HG03432 (cell line): ENCODE results near the gene TNFAIP8L3.
"Not testable (repeated sequence)": the region's sequence is repeated elsewhere in the genome, so short reads cannot be mapped to it uniquely, and the experiment has no call there.

Experiments used
- ATAC-seq: cut with Tn5 transposase; IDR thresholded peaks from one replicate; pipeline ENCODE4 v1.9.1; 2021; ENCODE audit warnings: mild to moderate bottlenecking, moderate library complexity; ENCODE audit not compliant: unreplicated experiment

TNFAIP8L3 gene

GRCh38 chr15:51094606-51095569 lies at the start of gene TNFAIP8L3:
TNFAIP8L3 (minus strand) TSS chr15:51094906; CDS start chr15:51094595, 311 bp downstream.
- ATAC-seq, result peak; percentile 37

DNA sequence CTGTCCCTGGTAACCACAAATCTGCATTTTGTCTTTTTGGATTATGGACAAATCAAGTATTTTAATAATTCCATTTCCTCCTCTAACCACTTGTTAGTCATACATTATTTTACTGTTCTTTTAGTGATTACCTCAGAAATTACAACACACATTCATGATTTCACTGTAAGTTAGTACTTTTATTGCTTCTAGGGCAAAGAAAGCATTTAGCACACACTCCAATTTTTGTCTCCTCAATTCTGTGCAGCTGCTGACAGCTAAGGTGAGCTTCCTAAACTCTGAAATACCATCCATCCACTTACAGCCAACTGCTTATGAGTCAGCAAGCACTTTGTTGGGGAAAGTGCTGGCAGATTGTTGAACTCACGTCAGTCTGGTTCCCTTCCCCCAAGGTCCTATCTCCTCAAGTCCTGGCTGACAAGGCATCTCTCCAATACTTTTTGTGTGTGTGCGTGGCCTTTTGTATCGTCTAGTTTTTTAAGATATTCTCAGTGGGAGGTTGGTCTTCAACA lies 49.4 kb upstream of the TNFAIP8L3 start:
- ATAC-seq, result no peak

DNA sequence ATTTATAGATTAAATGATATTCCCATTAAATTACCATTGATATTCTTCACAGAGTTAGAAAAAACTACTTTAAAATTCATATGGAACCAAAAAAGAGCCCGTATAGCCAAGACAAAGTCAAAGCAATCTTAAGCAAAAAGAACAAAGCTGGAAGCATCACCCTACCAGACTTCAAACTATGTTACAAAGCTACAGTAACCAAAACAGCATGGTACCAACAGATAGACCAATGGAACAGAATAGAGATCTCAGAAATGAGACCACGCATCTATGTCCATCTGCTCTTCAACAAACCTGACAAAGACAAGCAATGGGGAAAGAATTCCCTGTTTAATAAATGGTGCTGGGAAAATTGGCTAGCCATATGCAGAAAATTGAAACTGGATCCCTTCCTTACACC lies 45.6 kb upstream of the TNFAIP8L3 start:
- ATAC-seq, result not testable (repeated sequence)

DNA sequence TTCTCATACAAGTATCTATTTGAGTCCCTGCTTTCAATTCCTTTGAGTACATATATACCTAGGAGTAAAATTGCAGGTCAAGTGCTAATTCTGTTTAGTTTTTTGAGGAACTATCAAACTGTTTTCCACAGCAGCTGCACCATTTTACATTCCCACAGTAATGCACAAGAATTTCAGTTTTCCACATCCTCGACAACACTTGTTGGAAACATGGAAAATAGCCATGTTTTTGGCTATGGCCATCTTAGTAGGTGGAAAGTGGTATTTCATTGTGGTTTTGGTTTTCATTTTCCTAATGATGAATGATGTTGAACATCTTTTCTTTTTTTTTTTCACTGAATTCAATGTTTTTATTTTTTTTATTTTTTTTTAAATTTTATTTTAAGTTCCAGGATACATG lies 44.4 kb upstream of the TNFAIP8L3 start:
- no peak for ATAC-seq

DNA sequence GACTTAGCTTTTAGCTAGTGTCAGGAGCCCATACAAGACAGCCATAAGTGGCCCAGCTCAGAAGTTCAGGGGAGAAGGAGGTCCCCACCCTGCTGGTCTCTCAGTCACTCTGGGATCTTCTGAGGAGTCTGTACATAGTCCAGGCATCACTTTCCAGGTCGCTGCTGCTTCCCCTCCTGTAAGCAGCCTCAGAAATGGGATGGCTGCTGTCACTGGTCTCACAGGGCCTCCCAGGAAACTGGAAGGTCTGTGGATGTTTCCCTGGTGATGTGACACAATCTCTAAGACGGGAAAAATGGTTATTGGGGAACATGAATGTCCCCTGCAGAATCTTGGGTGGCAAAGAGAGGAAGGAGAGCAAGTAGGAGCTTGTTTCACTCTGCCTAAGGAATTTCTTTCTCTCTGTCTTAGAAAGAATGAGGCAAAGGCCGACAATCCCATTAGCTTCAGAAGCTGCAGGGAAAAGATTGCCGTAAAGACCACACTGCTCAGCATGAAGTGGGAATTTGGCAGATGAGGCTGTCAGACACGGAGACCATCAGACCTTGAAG lies 43.2 kb upstream of the TNFAIP8L3 start:
- ATAC-seq, result no peak

- ATAC-seq, result no peak
These were observed 42.3 kb upstream of the TNFAIP8L3 start for GRCh38 chr15:51137024-51137423.

- ATAC-seq, result no peak
These were observed 40.6 kb upstream of the TNFAIP8L3 start for GRCh38 chr15:51135276-51135675.

GRCh38 chr15:51134416-51135199 lies 39.9 kb upstream of the TNFAIP8L3 start:
- ATAC-seq, result no peak

GRCh38 chr15:51133140-51133765 lies 38.5 kb upstream of the TNFAIP8L3 start:
- no peak for ATAC-seq

DNA sequence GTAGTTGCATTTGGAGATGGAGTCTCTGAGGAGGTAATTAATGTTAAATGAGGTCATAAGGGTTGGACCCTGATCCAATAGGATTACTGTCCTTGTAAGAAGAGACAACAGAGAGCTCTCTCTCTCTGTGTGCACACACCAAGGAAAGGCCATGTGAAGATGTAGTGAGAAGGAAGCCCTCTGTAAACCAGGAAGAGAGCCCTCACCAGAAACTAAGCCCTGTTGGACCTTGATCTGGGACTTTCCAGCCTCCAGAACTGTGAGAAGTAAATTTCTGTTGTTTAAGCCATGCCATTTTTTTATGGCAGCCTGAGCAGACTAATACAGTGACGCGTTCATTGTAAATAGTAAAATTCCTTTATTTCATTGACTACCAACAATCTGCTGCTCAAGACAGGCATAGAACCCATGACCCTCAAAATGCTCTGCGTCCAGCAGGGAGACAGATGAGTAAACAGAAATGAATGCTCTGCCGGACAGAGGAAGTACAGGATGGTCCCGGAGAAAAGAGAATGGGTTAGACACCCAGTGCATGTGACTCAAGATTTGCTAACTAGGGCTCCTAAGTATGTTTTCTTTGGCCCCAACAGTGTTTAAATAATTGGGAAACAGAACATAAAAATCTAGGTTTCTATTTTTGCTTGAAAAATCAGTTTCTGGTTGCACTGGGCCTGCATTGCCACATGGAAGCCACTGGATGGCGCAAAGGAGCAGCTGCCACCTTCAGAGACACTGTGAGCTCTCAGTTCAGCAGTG lies 37.9 kb upstream of the TNFAIP8L3 start:
- no peak for ATAC-seq

DNA sequence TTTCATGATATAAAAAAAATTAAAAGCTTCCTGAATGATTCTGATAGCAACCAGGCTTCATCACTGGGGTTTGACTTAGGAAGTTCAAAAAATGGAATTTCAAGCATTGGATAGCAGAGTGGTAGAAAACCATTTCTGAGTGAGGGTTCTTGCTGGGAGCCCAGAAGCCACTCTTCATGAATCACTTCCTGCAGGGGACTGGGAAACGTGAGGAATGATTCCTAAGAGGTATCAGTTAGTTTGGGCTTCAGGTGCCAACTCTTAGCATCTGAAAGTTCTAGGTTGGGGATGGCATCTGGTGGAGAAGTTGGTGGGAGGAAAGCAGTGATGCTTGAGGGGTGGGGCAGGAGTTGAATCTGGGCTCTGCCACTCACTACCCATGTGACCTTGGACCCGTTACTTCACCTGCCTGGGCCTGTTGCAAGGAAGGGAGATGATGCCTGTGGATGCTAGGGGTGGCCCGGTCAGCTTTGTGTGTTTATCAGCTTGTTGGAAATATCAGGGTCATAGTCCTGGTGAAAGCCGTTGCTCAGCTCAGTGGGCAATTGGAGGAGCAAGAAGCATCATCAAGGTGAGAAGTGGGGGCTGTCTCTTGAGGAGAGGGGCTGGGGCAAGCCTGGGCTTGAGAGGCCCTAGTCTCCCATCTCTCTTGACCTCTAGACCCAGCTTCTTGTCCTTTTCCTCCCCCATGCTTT lies 37.0 kb upstream of the TNFAIP8L3 start:
- ATAC-seq, result no peak

DNA sequence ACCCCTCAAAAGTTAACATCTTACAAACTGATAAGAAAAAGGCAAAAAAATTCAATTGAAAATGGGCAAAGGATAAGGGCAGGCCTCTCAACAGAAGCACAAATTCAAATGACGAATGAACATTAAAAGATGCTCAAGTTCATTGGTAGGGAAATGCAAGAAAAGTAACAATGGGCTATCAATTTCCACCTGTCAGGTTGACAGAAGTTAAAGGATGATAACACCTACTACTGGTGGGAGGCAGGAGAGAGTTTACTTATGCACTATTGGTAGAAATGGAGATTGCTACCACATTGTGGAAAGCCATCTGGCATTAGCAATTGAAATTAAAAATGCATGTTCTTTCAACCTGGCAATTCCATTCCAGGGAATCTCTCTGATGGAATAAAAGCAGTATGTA lies 35.6 kb upstream of the TNFAIP8L3 start:
- no peak for ATAC-seq

DNA sequence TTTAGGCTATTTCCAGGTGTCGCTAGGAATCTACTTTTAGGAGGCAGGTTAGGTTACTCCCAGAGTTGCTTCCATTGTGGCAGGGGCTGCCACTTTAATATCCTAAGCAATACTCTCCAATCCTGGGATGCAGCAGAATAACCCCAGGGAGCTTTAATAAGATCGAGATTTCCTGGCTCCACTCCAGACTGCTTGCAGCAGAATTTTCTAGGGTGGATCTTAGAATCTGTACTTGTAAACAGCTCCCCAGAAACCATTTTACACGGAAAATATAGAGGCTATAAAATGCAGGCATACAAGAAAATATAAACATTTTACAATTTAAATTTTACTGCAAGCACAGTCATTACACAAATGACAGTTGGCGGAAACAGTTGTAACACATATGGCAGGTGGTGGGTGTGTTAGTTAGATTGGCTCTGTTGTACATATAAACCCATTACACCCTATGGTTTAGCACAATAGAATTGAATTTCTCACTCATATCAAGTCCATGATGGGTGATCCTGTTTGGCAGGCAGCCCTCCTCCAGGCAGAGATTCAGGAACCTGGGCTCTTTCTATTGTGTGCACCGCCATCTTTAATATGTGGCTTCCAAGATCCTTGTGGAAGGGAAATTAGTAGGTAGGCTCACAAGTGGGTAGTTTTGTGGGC lies 35.0 kb upstream of the TNFAIP8L3 start:
- no peak for ATAC-seq

GRCh38 chr15:51128701-51129100 lies 34.0 kb upstream of the TNFAIP8L3 start:
- ATAC-seq, result no peak

DNA sequence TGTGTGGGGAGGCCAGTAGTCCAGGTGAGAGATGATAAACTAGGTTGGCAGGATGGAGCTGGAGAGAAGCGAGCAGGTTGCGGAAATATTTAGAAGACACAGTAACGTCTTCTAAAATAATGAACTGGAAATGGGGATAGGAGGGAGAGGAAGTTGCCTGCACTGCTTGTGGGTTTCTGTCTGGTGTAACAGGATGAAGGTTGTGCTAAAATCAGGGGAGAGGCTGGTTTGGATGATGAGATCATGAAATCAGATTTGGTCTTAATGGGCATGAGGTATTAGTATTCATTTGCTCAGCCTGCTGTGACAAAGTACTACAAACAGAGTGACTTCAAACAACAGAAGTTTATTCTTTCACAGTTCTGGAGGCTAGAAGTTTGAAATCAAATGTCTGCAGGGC lies 32.1 kb upstream of the TNFAIP8L3 start:
- ATAC-seq, result no peak

- not testable (repeated sequence) for ATAC-seq
These were observed 28.3 kb upstream of the TNFAIP8L3 start for GRCh38 chr15:51123002-51123401.

GRCh38 chr15:51121631-51122225 lies 27.0 kb upstream of the TNFAIP8L3 start:
- ATAC-seq, result no peak

DNA sequence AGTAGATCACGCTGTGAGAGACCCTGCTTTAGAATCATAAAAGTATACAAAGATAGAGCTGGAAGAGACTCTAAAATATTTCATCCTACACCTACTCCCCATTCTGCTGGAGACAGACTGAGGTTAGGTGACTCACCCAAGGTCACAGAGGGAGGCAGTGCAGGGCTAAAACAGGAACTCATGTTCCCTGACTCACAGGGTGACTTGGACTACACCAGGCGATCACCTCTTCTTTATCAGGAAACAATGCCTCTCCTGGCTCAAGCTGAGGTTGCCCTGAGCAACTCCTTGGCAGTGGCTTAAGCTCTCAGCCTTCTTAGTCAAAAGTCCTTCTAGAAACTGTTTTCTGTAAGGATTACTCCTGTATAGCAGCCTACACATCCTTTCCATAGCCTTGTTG lies 26.4 kb upstream of the TNFAIP8L3 start:
- no peak for ATAC-seq

- ATAC-seq, result no peak
These were observed 24.4 kb upstream of the TNFAIP8L3 start for GRCh38 chr15:51119120-51119519.
